WERI-Rb-1 (cell line): Measurements from ENCODE around the gene KRTAP6-3.

Experiments used
- DNase-seq: peaks from one replicate; pipeline ENCODE4 v3.0.0-alpha.2; 2020
- H3K27ac ChIP-seq: fragments of 250-450 bp; sonication (Bioruptor Pico); 2 replicates; pipeline ENCODE4 v1.5.1; 2020; ENCODE audit warnings: mild to moderate bottlenecking, moderate library complexity
- H3K27me3 ChIP-seq: fragments of 250-450 bp; sonication (Bioruptor Pico); 2 replicates; pipeline ENCODE4 v1.5.1; 2021; ENCODE audit warnings: mild to moderate bottlenecking, low read depth, moderate library complexity; ENCODE audit not compliant: insufficient read depth, severe bottlenecking
- H3K36me3 ChIP-seq: fragments of 250-450 bp; sonication (Bioruptor Pico); 2 replicates; pipeline ENCODE4 v1.5.1; 2020; ENCODE audit warnings: mild to moderate bottlenecking, moderate library complexity
- H3K4me3 ChIP-seq: 2 replicates; pipeline ENCODE4 v1.5.1; 2011; ENCODE audit warnings: low read depth, mild to moderate bottlenecking, control low read depth, low read length
- H3K9me3 ChIP-seq: fragments of 250-450 bp; sonication (Bioruptor Pico); 2 replicates; pipeline ENCODE4 v1.5.1; 2021; ENCODE audit warnings: mild to moderate bottlenecking, moderate library complexity; ENCODE audit not compliant: severe bottlenecking
- TF ChIP-seq, protein P1 (sequence below): IDR thresholded peaks from 2 replicates; pipeline ENCODE4 v1.5.1; 2011; ENCODE audit warnings: low read depth, mild to moderate bottlenecking, control low read depth, inconsistent platforms, low read length

Gene KRTAP6-3

GRCh38 chr21:30590297-30590696 is 1.9 kb upstream of the KRTAP6-3 start, which contains the start of gene KRTAP22-2:
Gene KRTAP22-2, minus strand, starts transcription at chr21:30590397.
- no peak within 1 kb of the TSS for H3K27ac ChIP-seq
- peaks cover 49% of the 10 kb centered on the region for H3K27me3 ChIP-seq
- no peak within 1 kb of the TSS for H3K4me3 ChIP-seq
- H3K9me3 ChIP-seq, result no peaks in the 10 kb centered on the region
- no peak for DNase-seq
- TF ChIP-seq, protein P1, sequence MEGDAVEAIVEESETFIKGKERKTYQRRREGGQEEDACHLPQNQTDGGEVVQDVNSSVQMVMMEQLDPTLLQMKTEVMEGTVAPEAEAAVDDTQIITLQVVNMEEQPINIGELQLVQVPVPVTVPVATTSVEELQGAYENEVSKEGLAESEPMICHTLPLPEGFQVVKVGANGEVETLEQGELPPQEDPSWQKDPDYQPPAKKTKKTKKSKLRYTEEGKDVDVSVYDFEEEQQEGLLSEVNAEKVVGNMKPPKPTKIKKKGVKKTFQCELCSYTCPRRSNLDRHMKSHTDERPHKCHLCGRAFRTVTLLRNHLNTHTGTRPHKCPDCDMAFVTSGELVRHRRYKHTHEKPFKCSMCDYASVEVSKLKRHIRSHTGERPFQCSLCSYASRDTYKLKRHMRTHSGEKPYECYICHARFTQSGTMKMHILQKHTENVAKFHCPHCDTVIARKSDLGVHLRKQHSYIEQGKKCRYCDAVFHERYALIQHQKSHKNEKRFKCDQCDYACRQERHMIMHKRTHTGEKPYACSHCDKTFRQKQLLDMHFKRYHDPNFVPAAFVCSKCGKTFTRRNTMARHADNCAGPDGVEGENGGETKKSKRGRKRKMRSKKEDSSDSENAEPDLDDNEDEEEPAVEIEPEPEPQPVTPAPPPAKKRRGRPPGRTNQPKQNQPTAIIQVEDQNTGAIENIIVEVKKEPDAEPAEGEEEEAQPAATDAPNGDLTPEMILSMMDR, result no peak
- no peaks in the 10 kb centered on the region for H3K36me3 ChIP-seq

- TF ChIP-seq, protein P1, result no peak
- Histone ChIP-seq H3K9me3 (no peaks in the 10 kb centered on the region), H3K27me3 (peaks cover 72% of the 10 kb centered on the region), H3K4me3 (no peak within 1 kb of the TSS), H3K36me3 (no peaks in the 10 kb centered on the region), H3K27ac (no peak within 1 kb of the TSS)
- no peak for DNase-seq
Observed at GRCh38 chr21:30598802-30599201, 6.6 kb downstream of the KRTAP6-3 start, which contains the start of gene KRTAP6-2. Gene KRTAP6-2, minus strand, starts transcription at chr21:30598902. Its CDS starts 28 bp downstream, at chr21:30598874.

DNA sequence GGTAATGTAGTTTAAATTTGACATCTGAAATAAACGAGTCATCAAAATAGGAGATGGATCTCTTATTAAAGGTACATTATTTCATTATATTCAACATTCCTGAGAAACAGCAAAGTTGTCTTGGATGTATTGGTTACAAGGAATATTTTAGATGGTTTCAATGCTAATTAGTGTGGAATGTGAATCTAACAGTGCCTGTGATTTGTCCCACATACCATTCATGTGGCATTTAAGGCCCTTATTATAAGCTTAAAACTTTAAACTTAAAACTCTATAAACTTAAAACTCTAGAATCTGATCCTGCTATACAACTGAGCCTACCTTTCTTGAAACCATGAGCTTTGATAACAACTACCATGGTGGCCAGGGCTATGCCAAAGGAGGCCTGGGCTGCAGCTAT is 8.5 kb downstream of the KRTAP6-3 start, which contains the start of gene KRTAP22-1:
KRTAP22-1 (plus strand) TSS at position 301 of the 400 bp plus-strand sequence.
- TF ChIP-seq, protein P1, result no peak
- Histone ChIP-seq H3K9me3 (no peaks in the 10 kb centered on the region), H3K27me3 (peaks cover 72% of the 10 kb centered on the region), H3K4me3 (no peak within 1 kb of the TSS), H3K27ac (no peak within 1 kb of the TSS), H3K36me3 (no peaks in the 10 kb centered on the region)
- DNase-seq, result no peak

DNA sequence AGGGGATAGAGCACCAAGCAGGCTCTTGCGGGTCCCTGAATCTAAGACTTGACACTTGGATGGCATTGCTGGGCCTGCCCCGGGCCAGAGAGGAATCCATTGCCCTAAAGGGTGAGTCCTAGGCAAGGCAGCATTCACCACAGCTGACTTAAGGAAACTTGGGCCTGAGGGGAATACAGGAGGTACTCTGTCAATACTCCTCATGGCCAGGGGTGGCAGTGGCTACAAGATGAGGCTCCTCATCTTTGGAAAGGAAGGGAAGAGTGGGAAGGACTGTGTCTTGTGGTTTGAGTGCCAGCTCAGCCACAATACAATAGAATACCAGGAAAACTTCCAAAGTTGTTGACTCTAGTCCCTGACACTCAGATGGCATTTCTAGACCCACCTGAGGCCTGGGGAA is 13.7 kb downstream of the KRTAP6-3 start:
- Histone ChIP-seq H3K27ac (no peak overlapping the region), H3K4me3 (no peak overlapping the region), H3K27me3 (peaks cover 50% of the 10 kb centered on the region), H3K36me3 (no peaks in the 10 kb centered on the region), H3K9me3 (no peaks in the 10 kb centered on the region)
- TF ChIP-seq, protein P1, result no peak
- DNase-seq, result no peak

DNA sequence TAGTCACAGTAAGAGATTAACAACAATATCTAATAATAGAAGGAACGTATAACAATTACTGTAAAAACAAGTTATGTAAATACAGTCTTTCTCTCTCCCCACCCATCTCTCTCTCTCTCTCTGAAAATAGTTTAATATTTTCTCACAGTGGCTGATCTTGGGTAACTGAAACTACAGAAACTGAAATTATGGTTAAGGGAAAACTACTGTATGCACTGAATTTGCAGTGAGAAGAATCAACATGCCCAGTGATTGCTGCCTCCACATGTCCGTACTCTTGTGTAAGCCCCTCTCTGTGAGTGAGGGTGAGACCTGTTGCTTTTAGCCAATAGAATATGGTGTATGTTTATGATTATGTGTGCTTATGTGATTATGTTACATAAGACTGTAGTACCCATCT is 19.9 kb downstream of the KRTAP6-3 start:
- Histone ChIP-seq H3K27me3 (peaks cover 49% of the 10 kb centered on the region), H3K9me3 (no peaks in the 10 kb centered on the region), H3K36me3 (no peaks in the 10 kb centered on the region), H3K27ac (no peak overlapping the region), H3K4me3 (no peak overlapping the region)
- TF ChIP-seq, protein P1, result no peak
- DNase-seq, result no peak

DNA sequence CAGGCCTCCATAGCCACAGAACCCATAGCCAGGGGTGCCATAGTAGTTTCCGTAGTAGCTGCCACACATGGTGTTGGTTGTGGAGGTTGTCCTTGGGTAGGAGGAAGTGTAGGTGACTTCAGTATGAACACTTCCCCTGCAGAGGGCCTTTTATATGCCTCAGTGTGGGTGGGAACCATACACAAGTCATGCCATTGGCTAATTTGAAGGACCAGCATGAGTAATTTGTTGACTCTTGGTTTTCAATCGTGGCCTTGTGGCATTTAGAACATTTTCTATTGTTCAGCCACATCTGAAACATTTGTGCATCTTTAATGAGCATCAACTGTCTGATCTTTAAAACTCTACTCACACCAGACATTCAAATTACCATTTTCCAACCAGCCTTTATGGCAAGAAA is 21.6 kb downstream of the KRTAP6-3 start, which contains the start of gene KRTAP6-1:
KRTAP6-1 (minus strand) TSS at position 95 of the 400 bp plus-strand sequence; CDS start at position 69, 26 bp downstream.
- H3K27me3 ChIP-seq, result peaks cover 51% of the 10 kb centered on the region
- no peaks in the 10 kb centered on the region for H3K9me3 ChIP-seq
- H3K36me3 ChIP-seq, result no peaks in the 10 kb centered on the region
- H3K27ac ChIP-seq, result no peak within 1 kb of the TSS
- no peak for DNase-seq
- H3K4me3 ChIP-seq, result no peak within 1 kb of the TSS
- TF ChIP-seq, protein P1, result no peak
